GM21360 (cell line): Measurements from ENCODE around the gene POMC.
A peak's percentile ranks its signal among the peaks of the same experiment; 100 is the strongest.
"Not testable (repeated sequence)": the region's sequence is repeated elsewhere in the genome, so short reads cannot be mapped to it uniquely, and the experiment has no call there.

Experiments
- ATAC-seq: cut with Tn5 transposase; IDR thresholded peaks from one replicate; pipeline ENCODE4 v1.9.1; 2021; ENCODE audit warnings: mild to moderate bottlenecking, moderate library complexity; ENCODE audit not compliant: unreplicated experiment

The POMC gene

GRCh38 chr2:25177211-25177611 is 8.8 kb upstream of the POMC start:
- no peak for ATAC-seq

DNA sequence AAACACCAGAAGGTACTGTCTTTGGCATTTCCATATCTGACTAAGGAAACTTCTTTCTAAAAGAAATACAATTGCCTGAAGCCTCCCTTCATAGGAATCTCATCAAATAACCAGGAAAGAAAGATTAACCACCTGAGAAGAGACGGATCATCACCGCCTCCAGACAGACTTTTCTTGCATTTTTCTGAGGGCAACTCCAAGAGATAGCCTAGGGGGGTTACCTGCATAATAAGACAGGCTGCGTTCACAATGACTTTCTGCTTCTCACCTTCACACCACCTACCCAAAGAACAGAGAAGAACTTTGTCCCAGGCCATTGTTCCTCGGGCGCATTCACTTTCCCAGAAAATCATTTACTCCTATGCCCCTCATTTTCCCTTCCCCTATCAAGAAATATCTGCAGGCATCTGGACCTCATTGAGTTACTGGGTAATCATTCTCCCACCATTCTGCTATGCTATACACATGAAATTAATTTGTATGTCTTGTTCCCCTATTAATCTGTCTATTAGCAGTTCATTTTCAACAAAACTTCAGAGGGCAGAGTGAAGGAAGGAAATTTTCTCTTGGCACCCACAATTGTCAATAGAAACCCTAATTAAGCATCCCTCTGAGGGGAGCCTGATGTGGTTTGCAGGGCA is 8.3 kb upstream of the POMC start:
- no peak for ATAC-seq

- ATAC-seq = no peak
Observed at GRCh38 chr2:25176138-25176537, 7.8 kb upstream of the POMC start.

DNA sequence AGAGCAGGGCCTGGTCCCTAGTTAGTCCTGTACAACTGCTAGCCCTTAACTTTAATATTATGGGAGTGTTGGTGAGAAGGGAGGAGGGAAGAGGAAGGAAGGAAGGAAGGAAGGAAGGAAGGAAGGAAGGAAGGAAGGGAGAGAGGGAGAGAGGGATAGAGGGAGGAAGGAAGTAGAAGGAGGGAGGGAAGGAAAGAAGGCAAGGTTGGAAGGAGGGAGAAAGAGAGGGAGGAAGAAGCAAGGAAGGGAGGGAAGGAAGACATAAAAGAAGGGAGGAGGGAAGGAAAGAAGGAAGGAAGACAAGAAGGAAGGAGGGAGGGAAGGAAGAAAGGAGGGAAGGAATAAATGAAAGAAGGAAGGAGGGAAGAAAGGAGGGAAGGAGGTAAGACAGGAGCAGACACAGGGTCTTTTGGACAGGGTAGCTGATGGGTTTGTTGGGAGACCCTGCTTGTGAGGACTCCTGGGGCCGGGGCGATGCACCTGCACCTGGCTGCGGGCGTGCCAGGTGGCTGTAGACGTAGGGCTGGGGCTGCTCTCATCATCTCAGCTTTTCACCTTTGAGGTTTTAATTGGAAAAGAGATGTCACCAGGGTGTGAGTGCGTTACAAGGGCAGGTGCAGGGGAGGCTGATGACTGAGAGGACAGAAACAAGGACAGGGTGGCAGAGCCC is 5.9 kb upstream of the POMC start:
- no peak for ATAC-seq

GRCh38 chr2:25173719-25174118 is 5.3 kb upstream of the POMC start:
- no peak for ATAC-seq

DNA sequence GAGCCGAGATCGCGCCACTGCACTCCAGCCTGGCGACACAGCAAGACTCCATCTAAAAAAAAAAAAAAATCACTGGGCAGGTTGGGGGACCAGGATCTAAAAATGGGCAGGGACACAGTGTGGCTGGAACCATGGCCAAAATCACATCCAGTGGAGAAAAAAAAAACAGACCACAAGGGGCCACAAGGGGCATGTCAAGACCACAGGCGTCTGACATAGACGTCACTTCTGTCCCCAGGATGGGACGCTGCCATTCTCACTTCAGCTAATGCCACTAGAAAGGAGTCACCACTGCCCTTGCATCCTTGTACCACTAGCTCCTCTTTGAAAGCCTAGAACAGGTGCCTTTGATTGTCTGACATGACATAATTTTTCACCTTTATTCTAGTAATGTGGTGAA is 2.5 kb upstream of the POMC start:
- no peak for ATAC-seq

- no peak for ATAC-seq
Observed at GRCh38 chr2:25169073-25169470, 692 bp upstream of the POMC start.

DNA sequence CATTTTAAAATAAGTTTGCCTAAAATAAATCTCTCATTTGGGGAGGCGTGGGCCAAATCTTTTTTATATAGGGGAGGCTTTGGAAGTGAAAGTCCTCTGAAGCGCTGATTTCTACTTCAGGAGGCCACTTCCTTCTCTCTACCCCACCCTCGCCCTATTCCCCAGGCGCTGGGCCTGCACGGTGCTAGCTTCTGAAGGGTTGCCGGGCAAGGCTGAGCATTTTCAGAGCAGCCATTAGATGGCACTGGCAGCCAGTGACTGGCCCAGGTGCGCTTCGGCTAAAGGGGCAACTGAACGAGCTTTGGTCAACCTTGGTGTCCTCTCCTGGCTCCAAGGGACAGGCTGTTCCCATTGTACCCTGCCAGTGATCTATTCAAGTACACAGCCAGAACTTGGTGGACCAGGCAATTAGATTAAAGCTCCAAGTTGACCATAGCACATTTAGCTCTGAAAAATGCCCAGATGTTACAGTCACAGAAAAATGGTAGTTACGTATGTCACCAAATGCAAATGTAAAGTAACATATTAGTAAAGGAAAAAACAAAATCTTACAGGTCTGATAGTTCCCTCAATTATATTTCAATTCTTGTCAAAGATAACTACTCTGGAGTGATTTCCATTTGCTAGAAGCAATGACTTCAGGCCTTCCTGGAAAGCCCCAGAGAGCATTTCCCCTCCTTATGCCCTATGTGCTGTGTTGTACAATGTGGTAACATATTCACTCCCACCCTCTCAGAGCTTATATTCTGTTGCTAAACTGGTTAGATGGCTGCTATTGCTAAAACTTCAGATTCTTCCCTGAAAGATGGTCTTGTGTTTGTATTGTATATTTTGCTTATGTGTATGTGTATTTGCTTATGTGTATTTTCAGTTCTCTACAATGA is 2.1 kb downstream of the POMC start:
- ATAC-seq = peak; percentile 70

GRCh38 chr2:25164561-25164960 is 3.8 kb downstream of the POMC start:
- no peak for ATAC-seq

GRCh38 chr2:25162061-25162460 is 6.3 kb downstream of the POMC start:
- not testable (repeated sequence) for ATAC-seq

- no peak for ATAC-seq
Observed at GRCh38 chr2:25161055-25161781, 7.2 kb downstream of the POMC start.

- no peak for ATAC-seq
Observed at GRCh38 chr2:25160376-25160775, 8.0 kb downstream of the POMC start.

DNA sequence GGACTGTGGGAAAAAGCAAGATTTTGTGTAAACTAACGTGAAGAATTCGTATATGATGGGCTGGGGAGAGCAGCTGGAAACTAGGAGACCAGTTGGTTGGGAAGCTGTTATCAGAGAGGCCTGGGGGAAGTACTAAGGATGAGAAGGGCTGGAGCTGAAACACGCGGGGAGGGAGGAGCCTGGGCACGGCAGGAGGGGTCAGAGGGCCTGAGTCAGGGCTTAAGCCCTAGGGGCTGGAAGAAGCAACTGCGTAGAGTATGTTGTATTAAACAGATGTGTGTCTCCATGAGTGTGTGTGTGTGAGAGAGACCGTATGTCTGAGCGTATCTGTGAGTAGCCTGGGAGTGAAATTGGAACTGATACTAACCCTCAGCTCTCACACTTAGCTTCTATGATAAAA is 8.4 kb downstream of the POMC start:
- ATAC-seq = no peak

- ATAC-seq = no peak
Observed at GRCh38 chr2:25158096-25158852, 10.1 kb downstream of the POMC start.

DNA sequence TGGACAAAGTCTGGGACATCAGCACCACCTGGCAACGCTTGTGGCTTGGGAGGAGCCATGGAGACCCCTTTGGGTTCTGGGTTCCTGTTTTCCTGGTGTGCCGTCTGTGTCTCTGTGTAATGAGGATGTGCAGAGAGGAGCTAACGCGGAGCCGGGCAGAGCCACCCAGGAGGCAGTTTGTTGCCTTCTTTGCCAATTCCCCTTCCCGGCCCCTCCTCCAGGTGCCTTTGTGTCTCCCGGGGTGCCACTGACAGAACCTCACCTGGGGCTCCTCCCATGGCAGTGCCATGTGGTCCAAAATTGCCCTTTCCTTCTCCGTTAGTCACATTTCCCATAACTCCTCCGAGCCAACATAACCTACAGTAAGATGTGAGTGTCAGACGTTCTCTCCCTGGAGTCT is 13.0 kb downstream of the POMC start:
- no peak for ATAC-seq

GRCh38 chr2:25151718-25152117 is 16.7 kb downstream of the POMC start:
- no peak for ATAC-seq

- not testable (repeated sequence) for ATAC-seq
Observed at GRCh38 chr2:25150993-25151392, 17.4 kb downstream of the POMC start.

DNA sequence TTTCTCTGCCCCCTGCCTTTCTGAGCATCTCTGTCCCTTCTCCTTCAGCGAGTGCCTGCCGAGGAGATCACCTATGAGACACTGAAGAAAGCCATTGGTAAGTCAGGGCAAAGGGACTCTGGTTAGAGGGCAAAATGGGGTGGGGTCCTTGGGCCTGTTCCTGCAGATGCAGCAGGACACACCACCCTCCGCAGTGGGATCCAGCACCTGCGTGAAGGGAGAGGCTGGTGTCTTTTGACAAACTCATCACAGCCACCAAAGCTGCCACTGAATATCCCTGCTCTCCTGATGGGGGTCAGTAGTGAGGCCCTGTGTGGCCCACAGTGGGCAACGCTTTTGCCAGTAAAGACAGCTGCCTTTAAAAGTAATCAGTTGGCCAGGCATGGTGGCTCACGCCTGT is 18.7 kb downstream of the POMC start:
- ATAC-seq = no peak

DNA sequence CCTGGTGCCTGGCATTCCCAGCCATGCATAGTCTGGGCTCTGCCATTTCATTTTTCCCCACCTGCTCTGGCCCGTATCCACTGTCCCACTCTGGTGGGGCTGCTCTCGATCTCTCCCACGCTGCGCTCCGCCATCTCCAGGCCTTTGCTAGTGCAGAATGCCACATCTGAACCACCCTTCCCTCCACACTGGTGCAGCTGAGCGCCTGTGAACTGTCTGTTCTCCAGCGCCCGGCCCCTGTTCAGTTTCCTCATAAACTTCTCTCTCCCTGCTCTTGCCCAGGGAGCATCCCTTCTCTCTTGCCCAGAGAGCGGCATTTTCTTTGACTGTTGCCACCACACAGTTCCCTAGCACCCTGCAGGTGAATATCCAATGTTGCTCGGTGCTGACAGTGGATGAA is 21.5 kb downstream of the POMC start:
- no peak for ATAC-seq

GRCh38 chr2:25145803-25146202 is 22.6 kb downstream of the POMC start:
- no peak for ATAC-seq

GRCh38 chr2:25141120-25141519 is 27.3 kb downstream of the POMC start:
- ATAC-seq = no peak
